Mucosa of gallbladder (tissue), 1 donor: ENCODE measurements around the gene FNIP1. TPM values are rescaled to one million over a fixed set of nuclear protein-coding genes. Genes with fewer than 3 reads are reported as not detected.
"Not testable (repeated sequence)": the region's sequence is repeated elsewhere in the genome, so short reads cannot be mapped to it uniquely, and the experiment has no call there.

Experiments
- DNase-seq: peaks from one replicate; pipeline ENCODE4 v3.0.0-alpha.2; 2020; ENCODE audit warnings: low spot score
- total RNA-seq: library from RNA; stranded (reverse); gene quantifications from one replicate; pipeline ENCODE4 v1.2.1, GENCODE V29; 2021
- donor health status: DM: no; HTN: no; CAD: no.

Gene FNIP1
- total RNA-seq: 36.1 TPM

DNA sequence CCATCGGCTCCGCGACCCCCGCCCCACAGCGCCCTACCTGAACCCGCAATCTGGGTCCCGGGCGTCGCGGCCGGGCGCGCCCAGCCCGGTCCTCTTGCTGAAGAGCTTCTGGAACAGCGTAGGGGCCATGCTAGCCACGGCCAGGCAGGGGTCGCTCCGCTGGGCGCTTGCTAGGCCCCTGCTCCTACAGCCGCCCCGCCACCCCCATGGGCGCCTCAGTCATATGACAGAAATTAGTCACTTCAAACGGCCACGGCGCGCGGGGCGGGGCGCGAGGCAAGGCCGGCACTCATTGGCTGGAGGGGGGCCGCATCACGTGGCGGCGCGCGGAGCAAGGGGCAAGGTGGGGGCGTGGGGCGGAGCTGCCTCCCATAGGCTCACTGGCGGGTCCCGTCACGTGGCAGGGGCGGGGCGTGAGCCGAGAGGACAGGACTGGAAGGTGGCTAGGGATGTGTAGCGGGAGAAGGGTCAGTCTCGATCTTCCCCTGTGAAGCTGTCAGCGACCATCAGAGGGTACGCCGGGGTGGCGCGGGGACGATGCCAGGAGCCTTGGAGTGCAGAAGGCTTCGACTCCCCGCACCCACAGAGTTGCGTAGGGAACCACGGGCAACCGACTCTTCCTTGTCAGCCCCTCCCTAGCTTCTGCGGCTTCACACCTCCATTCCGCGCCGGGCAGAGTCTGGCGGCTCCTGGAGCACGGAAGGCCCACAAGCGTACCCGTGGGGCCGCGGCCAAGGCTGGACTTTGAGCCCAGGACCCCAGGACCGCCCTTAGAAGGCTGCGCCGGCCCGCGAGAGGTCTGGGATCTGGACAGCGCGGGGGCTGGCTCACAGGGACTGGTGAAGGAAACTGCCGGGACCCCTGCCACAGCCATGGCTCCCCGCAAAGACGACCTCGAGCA lies at the start of gene FNIP1:
FNIP1 (minus strand) TSS at position 225 of the 901 bp plus-strand sequence; CDS start at position 129, 96 bp downstream.
- peak; percentile 99 for DNase-seq

GRCh38 chr5:131846536-131846935 lies 49.7 kb upstream of the FNIP1 start:
- DNase-seq: no peak

GRCh38 chr5:131845828-131846227 lies 49.0 kb upstream of the FNIP1 start:
- DNase-seq: no peak

DNA sequence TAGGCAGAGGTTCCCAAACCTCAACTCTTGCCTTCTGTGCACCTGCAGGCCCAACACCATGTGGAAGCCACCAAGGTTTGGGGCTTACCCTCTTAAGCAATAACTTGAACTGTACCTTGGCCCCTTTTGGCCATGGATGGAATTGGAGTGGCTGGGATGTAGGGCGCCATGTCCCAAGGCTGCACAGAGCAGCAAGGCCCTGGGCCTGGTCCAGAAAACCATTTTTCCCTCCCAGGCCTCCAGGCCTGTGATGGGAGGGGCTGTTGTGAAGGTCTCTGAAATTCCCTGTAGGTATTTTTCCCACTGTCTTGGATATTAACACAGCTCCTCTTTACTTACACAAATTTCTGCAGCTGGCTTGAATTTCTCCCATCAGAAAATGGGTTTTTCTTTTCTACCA lies 46.2 kb upstream of the FNIP1 start:
- not testable (repeated sequence) for DNase-seq

GRCh38 chr5:131832702-131833101 lies 35.9 kb upstream of the FNIP1 start:
- DNase-seq: not testable (repeated sequence)

DNA sequence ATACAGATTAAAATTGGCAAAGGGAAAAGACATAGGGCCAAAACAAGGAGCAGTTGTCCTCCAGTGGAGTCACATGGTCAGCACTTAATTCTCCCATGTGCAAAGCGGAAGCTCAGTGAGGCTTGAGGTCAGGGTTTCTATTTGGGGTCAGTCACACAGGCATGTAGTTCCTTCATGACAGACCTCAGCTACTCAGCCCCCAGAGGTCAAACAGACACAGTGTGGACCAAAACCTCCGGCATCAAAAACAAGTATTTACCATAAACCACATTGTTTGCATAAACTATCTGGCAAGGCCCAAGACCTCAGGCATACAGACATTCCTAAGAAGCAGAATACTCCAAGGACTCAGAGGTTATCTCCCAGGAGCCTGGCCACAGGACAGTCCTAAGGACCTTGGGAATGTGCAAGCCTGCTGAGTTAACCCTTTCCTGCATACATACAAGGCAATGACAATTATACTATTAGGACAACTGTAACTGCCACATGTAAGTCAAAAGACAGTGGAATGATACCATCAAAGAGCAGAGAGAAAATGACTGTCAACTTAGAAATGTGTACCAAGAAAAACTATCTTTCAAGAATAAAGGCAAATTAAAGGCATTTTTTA lies 28.7 kb upstream of the FNIP1 start:
- no peak for DNase-seq

- DNase-seq: no peak
Measured at GRCh38 chr5:131824631-131825030, 27.8 kb upstream of the FNIP1 start.

- no peak for DNase-seq
Measured at GRCh38 chr5:131821221-131821620, 24.4 kb upstream of the FNIP1 start.

GRCh38 chr5:131818001-131818724 lies 21.3 kb upstream of the FNIP1 start:
- no peak for DNase-seq

GRCh38 chr5:131814990-131815389 lies 18.2 kb upstream of the FNIP1 start:
- no peak for DNase-seq

- DNase-seq: no peak
Measured at GRCh38 chr5:131812371-131813160, 15.7 kb upstream of the FNIP1 start.

DNA sequence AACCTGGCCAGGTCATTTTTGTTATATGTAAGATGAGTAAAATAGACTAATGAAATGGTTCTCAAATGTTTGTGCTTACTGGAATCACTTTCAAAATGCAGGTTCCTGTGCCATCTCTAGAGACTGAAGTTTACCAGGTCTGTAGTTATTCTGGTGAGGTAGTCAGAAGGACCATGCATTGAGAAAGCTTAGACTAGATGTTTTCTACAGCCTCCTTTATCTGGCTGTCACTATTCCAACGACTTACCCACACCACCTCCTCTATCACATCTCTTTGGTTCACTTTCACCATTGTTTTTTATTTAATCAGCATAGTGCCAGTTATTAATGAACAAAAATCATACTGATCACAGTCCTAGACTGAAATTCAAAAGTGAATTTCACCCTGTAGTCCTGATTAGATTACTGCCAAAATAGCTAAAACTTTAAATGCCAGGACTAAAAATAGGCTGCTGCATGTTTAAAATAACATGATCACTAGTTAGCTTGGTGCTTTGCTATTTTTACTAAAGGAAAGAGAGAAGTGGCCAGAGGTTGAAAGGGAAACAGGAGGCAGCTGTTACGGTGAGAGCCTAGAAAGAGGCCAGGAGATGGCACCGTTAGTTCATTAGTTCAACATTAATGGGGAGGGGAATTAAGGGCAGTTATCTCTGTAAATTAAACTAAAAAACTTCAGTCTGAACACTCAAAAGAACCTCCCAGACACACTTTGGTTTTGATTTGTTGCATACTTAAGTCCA lies 13.9 kb upstream of the FNIP1 start:
- DNase-seq: no peak

GRCh38 chr5:131795879-131796792 lies 681 bp downstream of the FNIP1 start:
- peak; percentile 67 for DNase-seq

DNA sequence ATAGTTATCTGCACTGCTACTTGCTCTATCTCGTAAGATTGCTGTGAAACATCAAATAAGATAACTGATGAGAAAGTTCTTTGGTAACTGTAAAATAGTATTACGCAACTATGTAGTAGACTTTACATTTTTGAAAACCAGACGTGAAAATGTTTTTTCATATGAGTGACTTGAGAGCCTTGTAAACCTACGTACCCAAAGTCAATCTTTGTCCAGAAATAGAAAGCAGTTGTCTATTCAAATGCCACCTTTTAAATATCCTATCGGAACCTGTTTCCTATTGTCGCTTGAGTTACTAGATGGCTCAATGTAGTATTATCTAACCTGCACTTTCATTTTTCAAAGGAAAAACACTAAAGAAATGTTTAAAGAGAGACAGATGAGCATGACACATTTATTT lies 1.6 kb downstream of the FNIP1 start:
- no peak for DNase-seq

DNA sequence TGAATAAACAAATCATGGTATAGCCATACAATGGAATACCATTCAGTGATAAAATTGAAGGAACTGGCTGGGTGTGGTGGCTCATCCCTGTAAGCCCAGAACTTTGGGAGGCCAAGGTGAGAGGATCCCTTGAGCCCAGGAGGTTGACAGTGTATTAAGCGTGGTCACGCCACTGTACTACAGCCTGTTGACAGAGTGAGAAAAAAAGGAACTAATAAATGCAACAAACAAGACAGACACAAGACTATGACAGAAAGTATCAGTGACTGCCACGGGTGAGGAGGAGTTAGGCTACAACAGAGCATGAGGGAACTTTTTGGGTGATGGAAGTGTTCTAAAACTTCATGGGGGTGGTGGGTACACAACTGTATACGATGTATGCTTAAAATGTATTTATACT lies 2.2 kb downstream of the FNIP1 start:
- no peak for DNase-seq

DNA sequence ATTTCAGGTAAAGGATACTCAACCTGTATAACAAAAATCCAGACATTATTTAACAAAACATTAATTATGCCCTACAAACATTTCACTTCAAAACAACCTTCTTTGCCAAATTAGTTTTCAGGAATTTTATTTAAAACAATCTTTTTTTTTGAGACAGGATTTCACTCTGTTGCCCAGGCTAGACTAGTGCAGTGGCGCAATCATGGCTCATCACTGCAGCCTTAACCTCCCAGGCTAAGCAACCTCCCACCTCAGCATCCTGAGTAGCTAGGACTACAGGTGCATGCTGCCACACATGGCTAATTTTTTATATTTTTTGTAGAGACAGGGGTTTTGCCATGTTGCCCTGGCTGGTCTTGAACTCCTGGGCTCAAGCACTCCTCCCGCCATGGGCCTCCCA lies 3.9 kb downstream of the FNIP1 start:
- no peak for DNase-seq

GRCh38 chr5:131791866-131792265 lies 5.0 kb downstream of the FNIP1 start:
- no peak for DNase-seq

DNA sequence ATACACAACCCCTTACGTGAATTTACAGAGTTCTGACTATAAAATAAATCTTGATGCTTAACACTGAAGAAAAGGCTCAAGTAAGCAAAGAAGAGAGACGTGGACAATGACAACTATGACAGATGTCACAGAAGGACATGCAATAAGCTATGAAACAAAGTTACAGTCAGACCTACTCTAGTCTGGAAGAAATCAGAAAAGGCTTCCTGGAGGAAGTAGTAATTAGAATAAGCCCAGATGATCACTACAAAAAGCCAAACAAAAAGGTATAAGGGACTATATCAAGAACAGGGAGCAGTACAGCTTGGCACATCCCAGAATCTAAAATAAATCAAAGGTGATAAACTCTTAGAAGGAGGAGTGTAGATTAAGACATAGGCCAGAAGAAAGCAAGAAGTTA lies 6.3 kb downstream of the FNIP1 start:
- DNase-seq: no peak

- no peak for DNase-seq
Measured at GRCh38 chr5:131789765-131790164, 7.1 kb downstream of the FNIP1 start.

- no peak for DNase-seq
Measured at GRCh38 chr5:131787736-131788135, 9.1 kb downstream of the FNIP1 start.
